ENCODE results near the gene PRDM15.

The PRDM15 gene

GRCh38 chr21:41846033-41846317 lies 33.2 kb downstream of the PRDM15 start:
- DNase-seq (ENCODE audit: low read depth): no peak
- TF ChIP-seq, protein P1, sequence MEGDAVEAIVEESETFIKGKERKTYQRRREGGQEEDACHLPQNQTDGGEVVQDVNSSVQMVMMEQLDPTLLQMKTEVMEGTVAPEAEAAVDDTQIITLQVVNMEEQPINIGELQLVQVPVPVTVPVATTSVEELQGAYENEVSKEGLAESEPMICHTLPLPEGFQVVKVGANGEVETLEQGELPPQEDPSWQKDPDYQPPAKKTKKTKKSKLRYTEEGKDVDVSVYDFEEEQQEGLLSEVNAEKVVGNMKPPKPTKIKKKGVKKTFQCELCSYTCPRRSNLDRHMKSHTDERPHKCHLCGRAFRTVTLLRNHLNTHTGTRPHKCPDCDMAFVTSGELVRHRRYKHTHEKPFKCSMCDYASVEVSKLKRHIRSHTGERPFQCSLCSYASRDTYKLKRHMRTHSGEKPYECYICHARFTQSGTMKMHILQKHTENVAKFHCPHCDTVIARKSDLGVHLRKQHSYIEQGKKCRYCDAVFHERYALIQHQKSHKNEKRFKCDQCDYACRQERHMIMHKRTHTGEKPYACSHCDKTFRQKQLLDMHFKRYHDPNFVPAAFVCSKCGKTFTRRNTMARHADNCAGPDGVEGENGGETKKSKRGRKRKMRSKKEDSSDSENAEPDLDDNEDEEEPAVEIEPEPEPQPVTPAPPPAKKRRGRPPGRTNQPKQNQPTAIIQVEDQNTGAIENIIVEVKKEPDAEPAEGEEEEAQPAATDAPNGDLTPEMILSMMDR (conservative IDR thresholded peaks at IDR 0.05; ENCODE audit: low read depth, low read length): no peak
- H3K4me3 ChIP-seq (ENCODE audit: low read length): no peak overlapping the region

DNA sequence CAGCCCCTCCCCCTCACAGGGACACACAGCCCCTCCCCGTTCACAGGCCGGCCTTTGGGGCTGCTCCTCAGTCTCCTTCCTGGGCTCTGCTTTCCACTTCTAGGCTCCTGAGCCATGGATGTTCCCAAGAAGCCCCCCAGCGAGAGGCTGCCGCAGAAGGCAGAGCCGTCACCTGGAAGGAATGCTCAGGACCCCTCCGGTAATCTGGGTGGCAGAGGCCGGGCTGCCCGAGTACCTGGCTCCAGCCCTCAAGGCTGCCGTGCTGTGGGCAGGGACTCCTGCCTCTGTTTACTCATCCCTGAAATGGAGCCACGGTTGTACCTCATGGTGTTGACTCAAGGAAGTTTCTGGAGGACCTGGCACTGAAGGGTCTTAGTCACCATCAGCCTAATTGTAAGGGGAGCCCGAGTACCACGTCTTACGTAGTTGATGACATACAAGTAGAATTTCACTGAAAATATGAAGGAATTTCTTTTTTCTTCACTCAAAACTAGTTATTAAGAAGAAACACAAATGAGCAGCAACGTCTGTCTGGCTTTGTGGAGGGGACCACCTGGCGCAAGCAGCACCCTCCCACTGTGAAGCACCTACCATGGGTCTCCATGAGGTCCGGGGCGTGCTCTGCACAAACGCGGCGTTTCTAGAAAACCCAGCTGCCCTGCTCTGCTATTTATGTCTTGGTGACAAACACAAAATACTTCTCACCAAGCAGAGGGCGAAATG lies 33.7 kb downstream of the PRDM15 start:
- no peak for DNase-seq (ENCODE audit: low read depth)
- TF ChIP-seq, protein P1 (conservative IDR thresholded peaks at IDR 0.05; ENCODE audit: low read depth, low read length): no peak
- H3K4me3 ChIP-seq (ENCODE audit: low read length): no peak overlapping the region

DNA sequence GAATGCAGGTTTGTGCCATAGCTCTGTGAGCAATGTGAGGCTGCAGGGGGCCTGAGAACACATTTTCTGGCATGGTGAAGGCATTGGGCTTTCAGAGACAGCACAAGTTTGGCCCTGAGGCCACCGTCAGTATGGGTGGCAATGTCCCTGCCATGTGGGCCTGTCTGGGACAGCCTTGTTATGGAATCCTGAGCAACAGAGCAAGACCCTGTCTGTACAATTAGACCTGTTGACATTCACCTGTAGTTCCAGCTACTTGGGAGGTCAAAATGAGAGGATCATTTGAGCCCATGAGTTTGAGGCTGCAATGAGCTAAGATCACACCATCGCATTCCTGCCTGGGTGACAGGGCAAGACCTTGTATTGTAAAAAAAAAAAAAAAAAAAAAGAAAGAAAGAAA lies 35.6 kb downstream of the PRDM15 start:
- H3K4me3 ChIP-seq (ENCODE audit: low read length): no peak overlapping the region
- TF ChIP-seq, protein P1 (conservative IDR thresholded peaks at IDR 0.05; ENCODE audit: low read depth, low read length): no peak
- no peak for DNase-seq (ENCODE audit: low read depth)

GRCh38 chr21:41840880-41841279 lies 38.3 kb downstream of the PRDM15 start:
- H3K4me3 ChIP-seq (ENCODE audit: low read length): no peak overlapping the region
- TF ChIP-seq, protein P1 (conservative IDR thresholded peaks at IDR 0.05; ENCODE audit: low read depth, low read length): no peak
- no peak for DNase-seq (ENCODE audit: low read depth)

DNA sequence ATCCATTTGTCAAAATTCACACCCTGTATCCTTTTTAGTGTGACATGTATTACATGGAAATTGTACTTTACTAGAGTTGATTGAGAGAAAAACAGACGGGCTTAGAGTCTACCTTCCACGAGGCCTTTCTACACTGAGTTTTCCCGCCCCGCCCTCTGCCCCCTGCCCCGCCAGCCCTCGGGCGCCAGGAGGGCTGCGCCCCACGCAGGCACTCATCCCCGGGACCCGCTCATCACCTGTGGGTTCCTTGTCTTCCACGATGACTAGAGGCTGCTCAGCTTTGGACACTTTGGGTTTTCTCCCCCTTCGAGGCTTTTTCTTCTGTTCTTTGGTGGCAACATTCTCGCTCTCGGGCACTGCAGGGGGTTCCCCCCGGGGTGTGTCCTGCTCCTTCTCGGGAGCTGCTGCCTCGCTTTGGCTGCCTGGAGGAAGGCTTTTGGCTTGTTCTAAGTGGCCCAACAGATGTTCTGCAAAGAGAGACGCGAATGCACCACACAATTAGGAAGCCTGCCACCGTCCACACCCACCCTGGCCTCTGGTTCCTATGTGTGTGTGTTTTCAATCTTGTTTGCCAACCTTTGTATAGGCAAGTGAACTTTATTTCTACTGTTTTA lies 39.6 kb downstream of the PRDM15 start:
- DNase-seq (ENCODE audit: low read depth): no peak

DNA sequence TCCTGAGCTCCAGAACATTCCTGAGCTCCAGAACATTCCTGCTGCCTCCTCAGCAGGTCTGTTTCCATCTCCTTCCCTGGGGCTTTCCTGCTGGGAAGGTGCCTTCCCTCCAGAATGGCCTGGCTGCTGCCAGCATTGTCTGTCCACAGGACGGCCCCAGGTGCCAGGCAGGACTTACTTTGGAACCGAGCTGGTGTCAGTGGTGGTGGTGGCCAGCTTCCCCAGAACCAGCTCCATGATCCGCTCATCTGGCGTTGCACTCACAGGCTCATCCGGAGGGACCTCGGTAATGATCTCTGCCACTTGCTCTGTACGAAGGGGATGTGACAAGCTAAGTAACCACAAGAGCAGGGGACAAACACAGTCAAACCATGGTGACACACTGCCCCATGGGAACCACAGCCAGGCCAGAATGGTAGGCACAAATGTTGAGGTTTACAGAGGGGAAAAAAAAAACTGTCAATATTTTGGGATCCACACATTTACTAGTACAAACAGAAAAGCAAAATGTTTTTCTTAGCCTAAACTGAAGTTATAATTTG lies 41.3 kb downstream of the PRDM15 start:
- TF ChIP-seq, protein P1 (conservative IDR thresholded peaks at IDR 0.05; ENCODE audit: low read depth, low read length): no peak
- no peak for DNase-seq (ENCODE audit: low read depth)
- H3K4me3 ChIP-seq (ENCODE audit: low read length): no peak overlapping the region

More for the DNA sequence above, 39.6 kb downstream of the PRDM15 start:
- TF ChIP-seq, protein P1 (conservative IDR thresholded peaks at IDR 0.05; ENCODE audit: low read depth, low read length): no peak
- H3K4me3 ChIP-seq (ENCODE audit: low read length): no peak overlapping the region

Measured in retinal pigment epithelial cell (primary cell).